ENCODE measurements around the gene HYAL3. TPM values are rescaled to one million over a fixed set of nuclear protein-coding genes. Genes with fewer than 3 reads are reported as not detected.

The HYAL3 gene
- total RNA-seq, 2 donors from 2014 or later: 0.74 to 3.5 TPM

DNA sequence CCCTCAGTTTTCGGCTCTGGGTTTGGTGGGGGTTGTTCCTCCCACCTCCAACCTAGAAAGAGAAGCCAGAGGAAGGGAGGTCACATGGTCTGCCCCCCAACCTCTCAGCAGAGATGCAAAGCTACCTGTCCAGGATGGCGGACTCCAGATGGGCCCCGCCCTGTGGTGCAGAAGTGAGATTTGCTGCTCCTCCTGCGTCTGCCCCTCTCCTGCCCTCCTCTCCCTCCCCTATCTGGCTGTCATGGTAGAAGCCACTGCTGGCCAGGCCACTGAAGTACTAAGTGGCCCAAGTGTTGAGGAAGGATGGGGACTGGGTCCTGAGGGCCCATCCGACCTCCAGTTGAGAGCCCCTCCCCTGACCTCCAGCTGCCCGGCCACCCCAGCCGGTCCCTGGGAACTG, 32.4 kb downstream of the HYAL3 start:
- Histone ChIP-seq H3K4me3 (peak overlapping the region; percentile 54 to 60), H3K27ac (peak overlapping the region; percentile 92 to 97), H3K4me1 (peaks cover 0 to 71% of the 10 kb centered on the region in 2 donors), H3K27me3 (no peaks in the 10 kb centered on the region), H3K9me3 (no peaks in the 10 kb centered on the region), H3K36me3 (no peaks in the 10 kb centered on the region)
- TF ChIP-seq, protein P1, sequence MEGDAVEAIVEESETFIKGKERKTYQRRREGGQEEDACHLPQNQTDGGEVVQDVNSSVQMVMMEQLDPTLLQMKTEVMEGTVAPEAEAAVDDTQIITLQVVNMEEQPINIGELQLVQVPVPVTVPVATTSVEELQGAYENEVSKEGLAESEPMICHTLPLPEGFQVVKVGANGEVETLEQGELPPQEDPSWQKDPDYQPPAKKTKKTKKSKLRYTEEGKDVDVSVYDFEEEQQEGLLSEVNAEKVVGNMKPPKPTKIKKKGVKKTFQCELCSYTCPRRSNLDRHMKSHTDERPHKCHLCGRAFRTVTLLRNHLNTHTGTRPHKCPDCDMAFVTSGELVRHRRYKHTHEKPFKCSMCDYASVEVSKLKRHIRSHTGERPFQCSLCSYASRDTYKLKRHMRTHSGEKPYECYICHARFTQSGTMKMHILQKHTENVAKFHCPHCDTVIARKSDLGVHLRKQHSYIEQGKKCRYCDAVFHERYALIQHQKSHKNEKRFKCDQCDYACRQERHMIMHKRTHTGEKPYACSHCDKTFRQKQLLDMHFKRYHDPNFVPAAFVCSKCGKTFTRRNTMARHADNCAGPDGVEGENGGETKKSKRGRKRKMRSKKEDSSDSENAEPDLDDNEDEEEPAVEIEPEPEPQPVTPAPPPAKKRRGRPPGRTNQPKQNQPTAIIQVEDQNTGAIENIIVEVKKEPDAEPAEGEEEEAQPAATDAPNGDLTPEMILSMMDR (IDR thresholded peaks at IDR 0.05): no peak
- DNase-seq (ENCODE audit: low spot score): no peak

DNA sequence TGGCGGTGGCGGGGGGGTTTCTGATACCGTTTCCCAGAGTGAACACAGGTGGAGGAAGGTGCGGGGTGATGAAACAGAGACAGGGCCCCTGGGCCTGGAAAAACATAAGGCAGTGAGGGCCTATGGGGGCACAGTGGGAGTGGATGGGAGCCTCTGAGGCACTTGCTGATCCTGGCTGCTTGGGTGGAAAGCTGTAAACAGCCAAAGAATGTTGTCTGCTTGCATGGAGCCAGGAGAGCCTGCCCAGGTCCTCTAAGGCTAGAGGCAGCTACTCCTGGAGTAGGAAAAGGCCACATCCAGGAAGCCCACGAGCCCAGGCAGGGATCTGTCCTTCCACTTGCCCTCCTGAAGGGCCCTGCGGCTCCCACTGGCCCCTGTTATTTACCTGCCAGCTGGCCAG, 33.2 kb downstream of the HYAL3 start:
- Histone ChIP-seq H3K4me1 (peaks cover 0 to 77% of the 10 kb centered on the region in 2 donors), H3K27me3 (no peaks in the 10 kb centered on the region), H3K27ac (peak overlapping the region; percentile 92 to 97), H3K4me3 (peak overlapping the region in 1 of 2 donors; percentile 54), H3K9me3 (no peaks in the 10 kb centered on the region), H3K36me3 (no peaks in the 10 kb centered on the region)
- TF ChIP-seq, protein P1 (IDR thresholded peaks at IDR 0.05): no peak
- no peak for DNase-seq (ENCODE audit: low spot score)

- Histone ChIP-seq H3K4me1 (peaks cover 0 to 79% of the 10 kb centered on the region in 2 donors), H3K27me3 (no peaks in the 10 kb centered on the region), H3K4me3 (no peak overlapping the region), H3K36me3 (no peaks in the 10 kb centered on the region), H3K27ac (peak overlapping the region; percentile 92 to 97), H3K9me3 (no peaks in the 10 kb centered on the region)
- DNase-seq (ENCODE audit: low spot score): no peak
- TF ChIP-seq, protein P1 (IDR thresholded peaks at IDR 0.05): no peak
Measured at GRCh38 chr3:50265571-50265970, 33.6 kb downstream of the HYAL3 start.

GRCh38 chr3:50264964-50265485, 34.2 kb downstream of the HYAL3 start:
- Histone ChIP-seq H3K27ac (peak overlapping the region; percentile 92 to 97), H3K4me3 (no peak overlapping the region)

GRCh38 chr3:50264383-50264963, 34.7 kb downstream of the HYAL3 start:
- Histone ChIP-seq H3K9me3 (no peaks in the 10 kb centered on the region), H3K27me3 (no peaks in the 10 kb centered on the region), H3K4me1 (peaks cover 0 to 76% of the 10 kb centered on the region in 2 donors), H3K36me3 (no peaks in the 10 kb centered on the region), H3K27ac (peak overlapping the region; percentile 92 to 97), H3K4me3 (no peak overlapping the region)
- peak; percentile 90 for DNase-seq (ENCODE audit: low spot score)
- TF ChIP-seq, protein P1 (IDR thresholded peaks at IDR 0.05): no peak

More at GRCh38 chr3:50264964-50265485, 34.2 kb downstream of the HYAL3 start:
- Histone ChIP-seq H3K36me3 (no peaks in the 10 kb centered on the region), H3K27me3 (no peaks in the 10 kb centered on the region), H3K9me3 (no peaks in the 10 kb centered on the region), H3K4me1 (peaks cover 0 to 77% of the 10 kb centered on the region in 2 donors)
- no peak for DNase-seq (ENCODE audit: low spot score)
- TF ChIP-seq, protein P1 (IDR thresholded peaks at IDR 0.05): no peak

All from right atrium auricular region (tissue), 2 donors.